ENCODE measurements around the gene RNASE1.

The RNASE1 gene

DNA sequence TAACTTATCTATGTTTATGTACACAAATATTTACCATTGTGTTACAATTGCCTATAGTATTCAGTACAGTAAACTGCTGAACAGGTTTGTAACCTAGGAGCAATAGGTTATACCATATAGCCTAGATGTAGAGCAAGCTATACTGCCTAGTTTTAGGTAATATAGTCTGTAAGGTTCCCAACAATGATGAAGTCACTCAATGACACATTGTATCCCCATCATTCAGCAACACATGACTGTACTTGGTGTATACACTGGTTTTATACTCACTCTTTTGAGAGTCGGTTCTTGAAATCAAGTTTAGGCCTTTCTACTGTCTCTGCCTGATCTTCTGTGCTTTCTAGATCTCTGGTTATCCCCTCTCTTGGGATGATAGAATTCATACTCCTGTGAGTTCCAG lies 5.5 kb downstream of the RNASE1 start:
- TF ChIP-seq, protein P1, sequence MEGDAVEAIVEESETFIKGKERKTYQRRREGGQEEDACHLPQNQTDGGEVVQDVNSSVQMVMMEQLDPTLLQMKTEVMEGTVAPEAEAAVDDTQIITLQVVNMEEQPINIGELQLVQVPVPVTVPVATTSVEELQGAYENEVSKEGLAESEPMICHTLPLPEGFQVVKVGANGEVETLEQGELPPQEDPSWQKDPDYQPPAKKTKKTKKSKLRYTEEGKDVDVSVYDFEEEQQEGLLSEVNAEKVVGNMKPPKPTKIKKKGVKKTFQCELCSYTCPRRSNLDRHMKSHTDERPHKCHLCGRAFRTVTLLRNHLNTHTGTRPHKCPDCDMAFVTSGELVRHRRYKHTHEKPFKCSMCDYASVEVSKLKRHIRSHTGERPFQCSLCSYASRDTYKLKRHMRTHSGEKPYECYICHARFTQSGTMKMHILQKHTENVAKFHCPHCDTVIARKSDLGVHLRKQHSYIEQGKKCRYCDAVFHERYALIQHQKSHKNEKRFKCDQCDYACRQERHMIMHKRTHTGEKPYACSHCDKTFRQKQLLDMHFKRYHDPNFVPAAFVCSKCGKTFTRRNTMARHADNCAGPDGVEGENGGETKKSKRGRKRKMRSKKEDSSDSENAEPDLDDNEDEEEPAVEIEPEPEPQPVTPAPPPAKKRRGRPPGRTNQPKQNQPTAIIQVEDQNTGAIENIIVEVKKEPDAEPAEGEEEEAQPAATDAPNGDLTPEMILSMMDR (IDR thresholded peaks at IDR 0.05) = no peak
- H3K4me3 ChIP-seq = no peak overlapping the region
- no peaks in the 10 kb centered on the region for H3K36me3 ChIP-seq
- H3K27me3 ChIP-seq = peaks cover 0 to 8% of the 10 kb centered on the region in 2 donors
- H3K9me3 ChIP-seq = no peaks in the 10 kb centered on the region
- intact Hi-C loops (cut with DNase I; ENCODE audit: low total_unique reads) = no loop called here
- no peak for DNase-seq
- peaks cover 0 to 7% (median 0%) of the 10 kb centered on the region in 4 donors for H3K4me1 ChIP-seq
- no peak overlapping the region for H3K27ac ChIP-seq

DNA sequence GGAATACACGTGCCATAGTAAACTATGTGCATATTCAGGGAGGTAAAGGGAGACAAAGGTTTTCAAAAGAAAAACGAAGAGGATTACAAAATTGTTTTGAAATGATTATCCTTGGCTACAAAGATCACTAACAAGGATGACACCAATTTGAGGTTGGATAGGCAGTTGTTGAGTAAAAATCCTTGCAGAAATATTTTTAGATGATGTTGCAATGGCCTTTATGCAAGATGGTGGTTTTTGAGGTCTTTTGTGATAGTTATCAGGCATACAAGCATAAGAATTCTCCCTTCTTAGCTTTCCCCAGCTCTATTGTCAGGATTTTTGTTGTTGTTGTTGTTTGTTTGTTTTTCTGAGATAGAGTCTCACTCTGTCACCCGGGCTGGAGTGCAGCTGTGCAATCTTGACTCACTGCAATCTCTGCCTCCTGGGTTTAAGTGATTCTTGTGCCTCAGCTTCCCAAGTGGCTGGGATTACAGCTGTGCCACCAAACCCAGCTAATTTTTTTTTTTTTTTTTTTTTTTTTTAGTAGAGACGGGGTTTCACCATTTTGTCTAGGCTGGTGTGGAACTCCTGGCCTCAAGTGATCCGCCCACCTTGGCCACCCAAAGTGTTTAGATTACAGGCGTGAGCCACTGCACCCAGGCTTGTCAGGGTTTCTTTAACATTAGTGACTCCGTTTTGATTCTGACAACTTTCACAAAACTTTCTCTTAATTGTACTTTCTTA lies 7.8 kb downstream of the RNASE1 start:
- H3K4me3 ChIP-seq = no peak overlapping the region
- peaks cover 0 to 5% of the 10 kb centered on the region in 2 donors for H3K27me3 ChIP-seq
- peaks cover 0 to 3% (median 0%) of the 10 kb centered on the region in 4 donors for H3K4me1 ChIP-seq
- H3K36me3 ChIP-seq = no peaks in the 10 kb centered on the region
- intact Hi-C loops (cut with DNase I; ENCODE audit: low total_unique reads) = no loop called here
- DNase-seq = no peak
- no peak overlapping the region for H3K27ac ChIP-seq
- no peaks in the 10 kb centered on the region for H3K9me3 ChIP-seq
- TF ChIP-seq, protein P1 (IDR thresholded peaks at IDR 0.05) = no peak

DNA sequence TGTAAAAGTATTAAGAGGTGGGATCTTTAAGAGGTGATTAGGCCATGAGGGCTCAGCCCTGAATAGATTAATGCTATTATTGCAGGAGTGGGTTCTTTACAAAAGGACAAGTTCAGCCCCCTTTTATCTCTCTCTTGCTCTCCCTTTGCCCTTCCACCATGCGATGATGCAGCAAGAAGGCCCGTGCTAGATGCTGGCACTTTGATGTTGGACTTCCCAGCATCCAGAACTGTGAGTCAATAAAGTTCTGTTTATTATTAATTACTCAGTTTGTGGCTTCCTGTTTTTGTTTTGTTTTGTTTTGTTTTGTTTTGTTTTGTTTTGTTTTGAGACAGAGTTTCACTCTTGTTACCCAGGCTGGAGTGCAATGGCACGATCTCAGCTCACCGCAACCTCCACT lies 10.1 kb downstream of the RNASE1 start:
- H3K27me3 ChIP-seq = no peaks in the 10 kb centered on the region
- TF ChIP-seq, protein P1 (IDR thresholded peaks at IDR 0.05) = no peak
- no peak overlapping the region for H3K27ac ChIP-seq
- no peak overlapping the region for H3K4me3 ChIP-seq
- H3K36me3 ChIP-seq = no peaks in the 10 kb centered on the region
- H3K4me1 ChIP-seq = no peaks in the 10 kb centered on the region
- intact Hi-C loops (cut with DNase I; ENCODE audit: low total_unique reads) = no loop called here
- H3K9me3 ChIP-seq = no peaks in the 10 kb centered on the region
- no peak for DNase-seq

DNA sequence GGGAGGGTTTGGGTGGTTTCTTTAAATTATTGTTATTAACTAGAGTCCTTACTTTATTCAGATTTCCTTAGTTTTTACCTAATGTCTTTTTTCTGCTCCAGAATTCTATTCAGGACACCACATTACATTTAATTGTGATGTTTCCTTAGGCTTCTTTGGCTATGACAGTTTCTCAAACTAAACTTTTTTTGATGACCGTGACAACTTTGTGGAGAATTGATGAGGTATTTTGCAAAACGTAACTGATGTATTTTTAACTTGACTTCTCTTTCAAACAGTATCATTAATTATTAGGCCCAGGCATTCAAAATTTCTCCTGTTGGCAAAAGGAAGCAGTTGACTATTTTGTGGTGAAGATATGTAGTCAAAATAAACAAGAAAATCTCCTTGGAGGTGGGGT lies 11.0 kb downstream of the RNASE1 start:
- no peak overlapping the region for H3K27ac ChIP-seq
- H3K4me1 ChIP-seq = no peaks in the 10 kb centered on the region
- no peak for DNase-seq
- no peaks in the 10 kb centered on the region for H3K36me3 ChIP-seq
- H3K4me3 ChIP-seq = no peak overlapping the region
- intact Hi-C loops (cut with DNase I; ENCODE audit: low total_unique reads) = no loop called here
- H3K9me3 ChIP-seq = no peaks in the 10 kb centered on the region
- TF ChIP-seq, protein P1 (IDR thresholded peaks at IDR 0.05) = no peak
- H3K27me3 ChIP-seq = no peaks in the 10 kb centered on the region

DNA sequence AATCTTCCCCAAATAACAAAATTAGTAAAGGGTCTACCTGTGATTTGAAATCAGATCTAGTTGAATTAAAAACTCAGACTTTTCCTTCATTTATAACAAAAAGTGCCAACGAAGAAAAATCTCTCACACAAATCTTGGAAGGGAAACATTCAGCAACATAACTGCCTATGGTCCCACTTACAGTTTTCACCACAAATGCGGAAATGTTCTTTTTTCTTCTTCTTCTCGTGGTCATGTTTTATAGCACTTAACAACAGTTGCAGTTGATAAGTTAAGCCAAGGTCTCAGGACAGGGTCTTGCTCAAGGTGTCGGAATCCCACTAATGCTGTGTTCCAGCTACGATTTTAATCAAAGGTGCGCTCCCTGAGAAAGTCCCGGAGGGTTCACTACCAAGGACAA lies 11.5 kb downstream of the RNASE1 start:
- no peaks in the 10 kb centered on the region for H3K9me3 ChIP-seq
- TF ChIP-seq, protein P1 (IDR thresholded peaks at IDR 0.05) = no peak
- DNase-seq = no peak
- H3K4me1 ChIP-seq = no peaks in the 10 kb centered on the region
- H3K27me3 ChIP-seq = no peaks in the 10 kb centered on the region
- no peak overlapping the region for H3K27ac ChIP-seq
- intact Hi-C loops (cut with DNase I; ENCODE audit: low total_unique reads) = no loop called here
- no peaks in the 10 kb centered on the region for H3K36me3 ChIP-seq
- H3K4me3 ChIP-seq = no peak overlapping the region
